K562 (cell line): Measurements from ENCODE around the gene TAPBPL. TPM values are rescaled to one million over a fixed set of nuclear protein-coding genes. Genes with fewer than 3 reads are reported as not detected.

Experiments
- ADNP ChIP-seq: fragments of 200-800 bp; sonication (Bioruptor generic); IDR thresholded peaks from 2 replicates; pipeline ENCODE4 v1.6.1; 2016; ENCODE audit warnings: missing genetic modification characterization, missing compliant biosample characterization
- CREBBP ChIP-seq: IDR thresholded peaks from one replicate; pipeline ENCODE4 v1.6.1; 2012; ENCODE audit warnings: low read depth, mild to moderate bottlenecking, control low read depth, inconsistent platforms, low read length
- DIDO1 ChIP-seq: fragments of 450-650 bp; IDR thresholded peaks from 2 replicates; pipeline ENCODE4 v1.6.1; 2016; ENCODE audit warnings: low read depth, missing biosample characterization, missing genetic modification characterization
- ETS2 ChIP-seq: IDR thresholded peaks from 2 replicates; pipeline ENCODE4 v1.6.1; 2016; ENCODE audit warnings: borderline replicate concordance, missing genetic modification characterization, mild to moderate bottlenecking, moderate library complexity, missing compliant biosample characterization; ENCODE audit not compliant: poor library complexity, severe bottlenecking
- FOXJ2 ChIP-seq: fragments of 200-800 bp; sonication (Bioruptor generic); IDR thresholded peaks from 2 replicates; pipeline ENCODE4 v1.6.1; 2016; ENCODE audit warnings: missing genetic modification characterization, missing compliant biosample characterization
- GABPB2 ChIP-seq: fragments of 250-450 bp; sonication (Bioruptor Pico); conservative IDR thresholded peaks from 2 replicates; pipeline ENCODE4 v1.5.1; 2021; ENCODE audit warnings: mild to moderate bottlenecking
- MAFG ChIP-seq: fragments of 450-650 bp; conservative IDR thresholded peaks from 2 replicates; pipeline ENCODE4 v1.6.1; 2016; ENCODE audit warnings: missing genetic modification characterization, missing compliant biosample characterization
- TCF7 ChIP-seq: sonication (generic); IDR thresholded peaks from 2 replicates; pipeline ENCODE4 v1.6.1; 2016; ENCODE audit warnings: antibody characterized with exemption, borderline replicate concordance
- ZNF354B ChIP-seq: fragments of 250-450 bp; sonication (Bioruptor Pico); IDR thresholded peaks from 2 replicates; pipeline ENCODE4 v1.4.0; 2020
- ZNF445 ChIP-seq: fragments of 250-450 bp; sonication (Bioruptor Pico); IDR thresholded peaks from 2 replicates; pipeline ENCODE4 v1.4.0; 2020; ENCODE audit warnings: low read depth, mild to moderate bottlenecking, moderate library complexity
- ZNF644 ChIP-seq: fragments of 200-800 bp; sonication (Bioruptor generic); IDR thresholded peaks from 2 replicates; pipeline ENCODE4 v1.6.1; 2016; ENCODE audit warnings: low read depth, missing genetic modification characterization, missing compliant biosample characterization
- ZNF830 ChIP-seq: fragments of 250-450 bp; sonication (Bioruptor Pico); IDR thresholded peaks from 2 replicates; pipeline ENCODE4 v1.5.0; 2021; ENCODE audit warnings: mild to moderate bottlenecking
- polyA plus RNA-seq, 8 experiments: library from polyadenylated mRNA; depleted of rRNA in 4 of 8; stranded (reverse) in 5 of 8; unstranded in 3 of 8; fragments of >200 nt; fragmentation: Nextera tagmentation in 2 of 8; fragmentation: Illumina TruSeq in 1 of 8; extraction: Ambion mirVana in 2 of 8; extraction: Trizol in 1 of 8; gene quantifications; 2 replicates each; pipeline versions ENCODE4 v1.2.1 to v1.2.3, GENCODE V29; 2011 to 2014; ENCODE audit warnings: inconsistent platforms in 1 of 8, missing spikeins in 1 of 8
- total RNA-seq, 7 experiments: library from RNA; depleted of rRNA in 6 of 7; stranded (reverse); fragments of >200 nt in 6 of 7; fragmentation: Illumina TruSeq in 2 of 7; extraction: Trizol in 2 of 7; gene quantifications; 2 replicates each; pipeline versions ENCODE4 v1.2.1 to v1.2.3, GENCODE V29; 2011 to 2021; ENCODE audit warnings: low replicate concordance in 1 of 7
- TF ChIP-seq, protein P1 (sequence below): fragments of 450-650 bp; IDR thresholded peaks from 2 replicates; pipeline ENCODE4 v1.7.0; 2016; ENCODE audit warnings: borderline replicate concordance
- TF ChIP-seq, protein P2 (sequence below): fragments of 450-650 bp; IDR thresholded peaks from 2 replicates; pipeline ENCODE4 v1.6.1; 2016; ENCODE audit warnings: mild to moderate bottlenecking
- TF ChIP-seq, protein P3 (sequence below): sonication (generic); IDR thresholded peaks from 2 replicates; pipeline ENCODE4 v1.6.1; 2016
- TF ChIP-seq, protein P4 (sequence below): fragments of 450-650 bp; IDR thresholded peaks from 2 replicates; pipeline ENCODE4 v1.6.1; 2018; ENCODE audit not compliant: partially characterized antibody

Gene TAPBPL
- total and polyA plus RNA-seq, 9 of the 15 experiments (the other 6 are each of a cell fraction or from before 2014, with no cell fraction given): 0.29 to 1.6 (median 0.45) TPM

DNA sequence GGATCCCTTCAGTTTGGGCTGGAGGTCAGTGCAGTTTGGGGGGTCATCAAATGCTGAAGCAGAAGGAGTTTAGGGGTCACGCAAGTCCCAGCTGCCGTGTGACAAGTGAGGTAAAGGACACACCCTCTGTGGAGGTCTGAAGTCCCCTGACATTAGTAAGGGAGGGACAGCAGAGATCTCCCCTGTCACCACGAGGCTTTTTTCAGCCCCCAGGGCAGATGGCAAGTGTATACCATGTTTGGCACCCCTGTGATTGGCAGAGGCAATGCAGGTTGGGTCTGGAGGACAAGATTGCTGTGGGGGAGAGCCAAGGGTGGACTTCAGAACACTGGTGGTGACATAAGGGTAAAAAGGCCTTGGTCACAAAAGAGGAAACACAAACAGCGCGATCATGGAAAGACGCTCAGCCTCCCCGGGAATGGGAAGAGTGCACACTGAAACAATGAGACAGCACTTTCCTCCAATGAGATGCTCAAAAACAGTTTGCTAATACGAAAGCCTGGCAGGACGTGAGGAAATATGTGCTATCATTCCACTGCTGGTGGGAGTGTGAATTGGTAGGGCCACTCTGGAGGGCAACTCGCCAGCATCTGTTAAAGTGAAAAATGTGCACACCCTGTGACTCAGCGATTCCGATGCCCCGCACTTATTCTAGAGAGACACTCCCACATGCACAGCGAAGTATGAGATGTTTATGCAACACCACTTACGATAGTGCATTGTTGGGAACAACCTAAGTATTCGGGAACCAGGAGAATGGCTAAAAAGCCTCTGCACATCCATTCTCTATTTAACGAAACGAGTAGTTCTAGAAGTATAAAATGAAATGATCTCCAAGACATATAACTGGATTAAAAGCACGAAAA lies 21.5 kb upstream of the TAPBPL start (continued):
- TF ChIP-seq, protein P1, sequence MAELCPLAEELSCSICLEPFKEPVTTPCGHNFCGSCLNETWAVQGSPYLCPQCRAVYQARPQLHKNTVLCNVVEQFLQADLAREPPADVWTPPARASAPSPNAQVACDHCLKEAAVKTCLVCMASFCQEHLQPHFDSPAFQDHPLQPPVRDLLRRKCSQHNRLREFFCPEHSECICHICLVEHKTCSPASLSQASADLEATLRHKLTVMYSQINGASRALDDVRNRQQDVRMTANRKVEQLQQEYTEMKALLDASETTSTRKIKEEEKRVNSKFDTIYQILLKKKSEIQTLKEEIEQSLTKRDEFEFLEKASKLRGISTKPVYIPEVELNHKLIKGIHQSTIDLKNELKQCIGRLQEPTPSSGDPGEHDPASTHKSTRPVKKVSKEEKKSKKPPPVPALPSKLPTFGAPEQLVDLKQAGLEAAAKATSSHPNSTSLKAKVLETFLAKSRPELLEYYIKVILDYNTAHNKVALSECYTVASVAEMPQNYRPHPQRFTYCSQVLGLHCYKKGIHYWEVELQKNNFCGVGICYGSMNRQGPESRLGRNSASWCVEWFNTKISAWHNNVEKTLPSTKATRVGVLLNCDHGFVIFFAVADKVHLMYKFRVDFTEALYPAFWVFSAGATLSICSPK: no peak
- TF ChIP-seq, protein P2, sequence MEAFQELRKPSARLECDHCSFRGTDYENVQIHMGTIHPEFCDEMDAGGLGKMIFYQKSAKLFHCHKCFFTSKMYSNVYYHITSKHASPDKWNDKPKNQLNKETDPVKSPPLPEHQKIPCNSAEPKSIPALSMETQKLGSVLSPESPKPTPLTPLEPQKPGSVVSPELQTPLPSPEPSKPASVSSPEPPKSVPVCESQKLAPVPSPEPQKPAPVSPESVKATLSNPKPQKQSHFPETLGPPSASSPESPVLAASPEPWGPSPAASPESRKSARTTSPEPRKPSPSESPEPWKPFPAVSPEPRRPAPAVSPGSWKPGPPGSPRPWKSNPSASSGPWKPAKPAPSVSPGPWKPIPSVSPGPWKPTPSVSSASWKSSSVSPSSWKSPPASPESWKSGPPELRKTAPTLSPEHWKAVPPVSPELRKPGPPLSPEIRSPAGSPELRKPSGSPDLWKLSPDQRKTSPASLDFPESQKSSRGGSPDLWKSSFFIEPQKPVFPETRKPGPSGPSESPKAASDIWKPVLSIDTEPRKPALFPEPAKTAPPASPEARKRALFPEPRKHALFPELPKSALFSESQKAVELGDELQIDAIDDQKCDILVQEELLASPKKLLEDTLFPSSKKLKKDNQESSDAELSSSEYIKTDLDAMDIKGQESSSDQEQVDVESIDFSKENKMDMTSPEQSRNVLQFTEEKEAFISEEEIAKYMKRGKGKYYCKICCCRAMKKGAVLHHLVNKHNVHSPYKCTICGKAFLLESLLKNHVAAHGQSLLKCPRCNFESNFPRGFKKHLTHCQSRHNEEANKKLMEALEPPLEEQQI: no peak
- TF ChIP-seq DIDO1 (tag): no peak
- no peak for TF ChIP-seq ZNF354B (CRISPR knock-in tag)
- TF ChIP-seq ETS2: no peak
- TF ChIP-seq, protein P3, sequence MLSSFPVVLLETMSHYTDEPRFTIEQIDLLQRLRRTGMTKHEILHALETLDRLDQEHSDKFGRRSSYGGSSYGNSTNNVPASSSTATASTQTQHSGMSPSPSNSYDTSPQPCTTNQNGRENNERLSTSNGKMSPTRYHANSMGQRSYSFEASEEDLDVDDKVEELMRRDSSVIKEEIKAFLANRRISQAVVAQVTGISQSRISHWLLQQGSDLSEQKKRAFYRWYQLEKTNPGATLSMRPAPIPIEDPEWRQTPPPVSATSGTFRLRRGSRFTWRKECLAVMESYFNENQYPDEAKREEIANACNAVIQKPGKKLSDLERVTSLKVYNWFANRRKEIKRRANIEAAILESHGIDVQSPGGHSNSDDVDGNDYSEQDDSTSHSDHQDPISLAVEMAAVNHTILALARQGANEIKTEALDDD: no peak
- no peak for TF ChIP-seq ZNF445 (CRISPR knock-in tag)
- no peak for TF ChIP-seq TCF7
- TF ChIP-seq GABPB2 (CRISPR knock-in tag): no peak
- TF ChIP-seq FOXJ2 (tag): no peak
- TF ChIP-seq MAFG (tag): peak; percentile 98
- TF ChIP-seq, protein P4, sequence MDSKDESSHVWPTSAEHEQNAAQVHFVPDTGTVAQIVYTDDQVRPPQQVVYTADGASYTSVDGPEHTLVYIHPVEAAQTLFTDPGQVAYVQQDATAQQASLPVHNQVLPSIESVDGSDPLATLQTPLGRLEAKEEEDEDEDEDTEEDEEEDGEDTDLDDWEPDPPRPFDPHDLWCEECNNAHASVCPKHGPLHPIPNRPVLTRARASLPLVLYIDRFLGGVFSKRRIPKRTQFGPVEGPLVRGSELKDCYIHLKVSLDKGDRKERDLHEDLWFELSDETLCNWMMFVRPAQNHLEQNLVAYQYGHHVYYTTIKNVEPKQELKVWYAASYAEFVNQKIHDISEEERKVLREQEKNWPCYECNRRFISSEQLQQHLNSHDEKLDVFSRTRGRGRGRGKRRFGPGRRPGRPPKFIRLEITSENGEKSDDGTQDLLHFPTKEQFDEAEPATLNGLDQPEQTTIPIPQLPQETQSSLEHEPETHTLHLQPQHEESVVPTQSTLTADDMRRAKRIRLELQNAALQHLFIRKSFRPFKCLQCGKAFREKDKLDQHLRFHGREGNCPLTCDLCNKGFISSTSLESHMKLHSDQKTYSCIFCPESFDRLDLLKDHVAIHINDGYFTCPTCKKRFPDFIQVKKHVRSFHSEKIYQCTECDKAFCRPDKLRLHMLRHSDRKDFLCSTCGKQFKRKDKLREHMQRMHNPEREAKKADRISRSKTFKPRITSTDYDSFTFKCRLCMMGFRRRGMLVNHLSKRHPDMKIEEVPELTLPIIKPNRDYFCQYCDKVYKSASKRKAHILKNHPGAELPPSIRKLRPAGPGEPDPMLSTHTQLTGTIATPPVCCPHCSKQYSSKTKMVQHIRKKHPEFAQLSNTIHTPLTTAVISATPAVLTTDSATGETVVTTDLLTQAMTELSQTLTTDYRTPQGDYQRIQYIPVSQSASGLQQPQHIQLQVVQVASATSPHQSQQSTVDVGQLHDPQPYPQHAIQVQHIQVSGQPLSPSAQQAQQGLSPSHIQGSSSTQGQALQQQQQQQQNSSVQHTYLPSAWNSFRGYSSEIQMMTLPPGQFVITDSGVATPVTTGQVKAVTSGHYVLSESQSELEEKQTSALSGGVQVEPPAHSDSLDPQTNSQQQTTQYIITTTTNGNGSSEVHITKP: peak; percentile 57
- TF ChIP-seq ZNF830 (CRISPR knock-in tag): no peak
- TF ChIP-seq CREBBP: no peak
- no peak for TF ChIP-seq ADNP (tag)
- no peak for TF ChIP-seq ZNF644 (tag)
